HG02938 (cell line): Measurements from ENCODE around the gene FIBIN.

Experiments
- ATAC-seq: cut with Tn5 transposase; IDR thresholded peaks from one replicate; pipeline ENCODE4 v1.9.1; 2021; ENCODE audit warnings: mild to moderate bottlenecking, moderate library complexity; ENCODE audit not compliant: unreplicated experiment

FIBIN gene

GRCh38 chr11:27020751-27021150 lies 26.8 kb downstream of the FIBIN start:
- ATAC-seq, result no peak

GRCh38 chr11:27022659-27023251 lies 28.8 kb downstream of the FIBIN start:
- ATAC-seq, result no peak

GRCh38 chr11:27024865-27025264 lies 31.0 kb downstream of the FIBIN start:
- no peak for ATAC-seq

- no peak for ATAC-seq
Measured at GRCh38 chr11:27025312-27025955, 31.5 kb downstream of the FIBIN start.

GRCh38 chr11:27025957-27026733 lies 32.2 kb downstream of the FIBIN start:
- no peak for ATAC-seq

- ATAC-seq, result no peak
Measured at GRCh38 chr11:27028561-27028965, 34.7 kb downstream of the FIBIN start.

- no peak for ATAC-seq
Measured at GRCh38 chr11:27029966-27030365, 36.1 kb downstream of the FIBIN start.

- no peak for ATAC-seq
Measured at GRCh38 chr11:27031754-27032153, 37.8 kb downstream of the FIBIN start.

- no peak for ATAC-seq
Measured at GRCh38 chr11:27039873-27040272, 46.0 kb downstream of the FIBIN start.

GRCh38 chr11:27040302-27041115 lies 46.6 kb downstream of the FIBIN start, which contains the start of gene BBOX1:
TSS of gene BBOX1 (plus strand) at chr11:27040815. CDS start at chr11:27055431, 14,616 bp downstream.
- no peak for ATAC-seq

- no peak for ATAC-seq
Measured at GRCh38 chr11:27041141-27041899, 47.4 kb downstream of the FIBIN start.
